Peyer's patch (tissue), 4 donors: ENCODE results near the gene CABCOCO1. TPM values are rescaled to one million over a fixed set of nuclear protein-coding genes. Genes with fewer than 3 reads are reported as not detected.
A peak's percentile ranks its signal among the peaks of the same experiment; 100 is the strongest.
"Not testable (repeated sequence)": the region's sequence is repeated elsewhere in the genome, so short reads cannot be mapped to it uniquely, and the experiment has no call there.

Experiments
- DNase-seq, 3 donors: peaks; one replicate each; pipeline ENCODE4 v3.0.0-alpha.2; 2017 to 2019
- H3K27ac ChIP-seq, 4 donors: fragments of 200-600 bp; sonication (generic); one replicate each; pipeline ENCODE4 v1.5.1; 2016 to 2019
- H3K27me3 ChIP-seq, 2 donors: fragments of 200-600 bp; sonication (generic); one replicate each; pipeline ENCODE4 v1.5.1; 2019
- H3K36me3 ChIP-seq, 3 donors: fragments of 200-600 bp; sonication (generic); one replicate each; pipeline ENCODE4 v1.5.1; 2016 to 2019
- H3K4me1 ChIP-seq, 4 donors: fragments of 200-600 bp; sonication (generic); one replicate each; pipeline ENCODE4 v1.5.1; 2016 to 2019
- H3K4me3 ChIP-seq, 4 donors: fragments of 200-600 bp; sonication (generic); 1 replicate in 3 of 4; 2 replicates in 1 of 4; pipeline ENCODE4 v1.5.1; 2016 to 2019; ENCODE audit warnings: mild to moderate bottlenecking in 1 of 4
- H3K9me3 ChIP-seq, 4 donors: fragments of 200-600 bp; sonication (generic); one replicate each; pipeline ENCODE4 v1.5.1; 2016 to 2019; ENCODE audit warnings: mild to moderate bottlenecking in 1 of 4
- CTCF ChIP-seq, 6 experiments: fragments of 450-650 bp in 4 of 6; fragments of 200-600 bp in 2 of 6; sonication (generic) in 1 of 6; IDR thresholded peaks; one replicate each; pipeline ENCODE4 v1.5.1; 2017 to 2019; ENCODE audit warnings: antibody characterized with exemption in 6 of 6, mild to moderate bottlenecking in 3 of 6, moderate library complexity in 1 of 6
- POLR2A ChIP-seq, 2 donors: fragments of 450-650 bp; IDR thresholded peaks; one replicate each; pipeline ENCODE4 v1.5.1; 2017; ENCODE audit warnings: antibody characterized with exemption in 2 of 2, mild to moderate bottlenecking in 2 of 2, moderate library complexity in 2 of 2
- total RNA-seq, 4 donors: library from RNA; depleted of rRNA; stranded (reverse); fragments of >200 nt; gene quantifications; one replicate each; pipeline ENCODE4 v1.1.0, GENCODE V29; 2016

CABCOCO1 gene
- total RNA-seq, 4 donors from 2014 or later = not detected

GRCh38 chr10:61733358-61733940 lies 70.7 kb downstream of the CABCOCO1 start:
- no peak for DNase-seq
- H3K27me3 ChIP-seq = no peaks in the 10 kb centered on the region

GRCh38 chr10:61735882-61736281 lies 73.2 kb downstream of the CABCOCO1 start:
- TF ChIP-seq POLR2A (IDR thresholded peaks at IDR 0.05) = no peak
- no peak for TF ChIP-seq CTCF (IDR thresholded peaks at IDR 0.05)
- no peaks in the 10 kb centered on the region for H3K4me1 ChIP-seq
- no peaks in the 10 kb centered on the region for H3K27me3 ChIP-seq
- H3K36me3 ChIP-seq = no peaks in the 10 kb centered on the region
- no peaks in the 10 kb centered on the region for H3K9me3 ChIP-seq
- no peak overlapping the region for H3K4me3 ChIP-seq
- H3K27ac ChIP-seq = no peak overlapping the region
- DNase-seq = no peak

More at GRCh38 chr10:61733358-61733940, 70.7 kb downstream of the CABCOCO1 start:
- Histone ChIP-seq H3K4me1 (no peaks in the 10 kb centered on the region), H3K36me3 (no peaks in the 10 kb centered on the region), H3K4me3 (no peak overlapping the region), H3K27ac (no peak overlapping the region), H3K9me3 (no peaks in the 10 kb centered on the region)
- TF ChIP-seq CTCF (IDR thresholded peaks at IDR 0.05) (peak in 4 of 6 experiments; percentile 42 to 57 (median 56)), POLR2A (IDR thresholded peaks at IDR 0.05) (no peak)

GRCh38 chr10:61737455-61737854 lies 74.7 kb downstream of the CABCOCO1 start:
- H3K4me1 ChIP-seq, H3K4me3 ChIP-seq, H3K9me3 ChIP-seq, H3K27ac ChIP-seq, H3K36me3 ChIP-seq, H3K27me3 ChIP-seq, DNase-seq: not testable (repeated sequence)

DNA sequence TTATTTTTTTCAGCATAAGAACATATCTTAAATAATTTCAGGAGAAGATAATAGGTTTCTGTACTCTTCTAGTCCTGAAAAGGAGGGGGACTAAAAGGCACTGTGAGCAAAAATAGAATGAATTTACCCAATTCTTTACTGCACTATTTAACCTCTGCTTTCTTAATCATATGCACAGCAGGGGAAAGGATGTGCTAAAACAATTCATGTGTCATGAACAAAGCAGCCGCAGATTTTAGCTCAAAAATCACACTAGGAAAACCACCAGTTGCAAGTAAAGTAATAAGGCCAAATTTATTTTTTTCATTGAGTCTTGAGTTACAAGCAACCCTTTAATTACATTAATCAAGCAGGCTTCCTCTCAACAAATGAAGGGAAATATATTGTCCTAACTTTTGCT lies 80.1 kb downstream of the CABCOCO1 start:
- no peaks in the 10 kb centered on the region for H3K4me1 ChIP-seq
- H3K4me3 ChIP-seq = no peak overlapping the region
- H3K36me3 ChIP-seq = no peaks in the 10 kb centered on the region
- TF ChIP-seq POLR2A (IDR thresholded peaks at IDR 0.05) (no peak), CTCF (IDR thresholded peaks at IDR 0.05) (no peak)
- H3K9me3 ChIP-seq = no peaks in the 10 kb centered on the region
- H3K27me3 ChIP-seq = no peaks in the 10 kb centered on the region
- no peak overlapping the region for H3K27ac ChIP-seq
- no peak for DNase-seq

- no peak overlapping the region for H3K27ac ChIP-seq
- TF ChIP-seq POLR2A (IDR thresholded peaks at IDR 0.05) (no peak), CTCF (IDR thresholded peaks at IDR 0.05) (peak in 3 of 6 experiments; percentile 11 to 22 (median 16))
- no peaks in the 10 kb centered on the region for H3K4me1 ChIP-seq
- H3K36me3 ChIP-seq = no peaks in the 10 kb centered on the region
- H3K9me3 ChIP-seq = no peaks in the 10 kb centered on the region
- no peaks in the 10 kb centered on the region for H3K27me3 ChIP-seq
- DNase-seq = no peak
- H3K4me3 ChIP-seq = no peak overlapping the region
These were observed 81.7 kb downstream of the CABCOCO1 start for GRCh38 chr10:61744469-61744868.

- Histone ChIP-seq H3K9me3 (no peaks in the 10 kb centered on the region), H3K36me3 (no peaks in the 10 kb centered on the region), H3K27ac (no peak overlapping the region), H3K4me3 (no peak overlapping the region), H3K4me1 (peaks cover 0 to 3% (median 1%) of the 10 kb centered on the region in 4 donors), H3K27me3 (no peaks in the 10 kb centered on the region)
- no peak for DNase-seq
- TF ChIP-seq CTCF (IDR thresholded peaks at IDR 0.05) = no peak
- TF ChIP-seq POLR2A (IDR thresholded peaks at IDR 0.05) = no peak
These were observed 83.6 kb downstream of the CABCOCO1 start for GRCh38 chr10:61746377-61746776.
